MM.1S (cell line): ENCODE measurements around the gene ANKRD31.

ENCODE experiments used
- CTCF ChIP-seq: fragments of 300-600 bp; sonication (generic); IDR thresholded peaks from 2 replicates; pipeline ENCODE4 v1.5.1; 2016; ENCODE audit warnings: antibody characterized with exemption, low read length, mixed read lengths
- EZH2 ChIP-seq: fragments of 300-600 bp; sonication (generic); optimal IDR thresholded peaks from 2 replicates; pipeline ENCODE3; 2017; ENCODE audit warnings: low read depth, mild to moderate bottlenecking, antibody characterized with exemption, low read length, mixed read lengths

GRCh38 chr5:75156585-75156984 is 80.1 kb downstream of the ANKRD31 start:
- TF ChIP-seq CTCF = no peak
- no peak for TF ChIP-seq EZH2
